GM12874 (cell line): ENCODE results near the gene TASP1.
A peak's percentile ranks its signal among the peaks of the same experiment; 100 is the strongest.

Experiments used
- CTCF ChIP-seq: IDR thresholded peaks from 2 replicates; pipeline ENCODE4 v1.5.1; 2011; ENCODE audit warnings: low read depth, mild to moderate bottlenecking, control low read depth, low read length, moderate library complexity; ENCODE audit not compliant: insufficient read depth

Gene TASP1

GRCh38 chr20:13610184-13610583 lies 28.5 kb downstream of the TASP1 start:
- peak; percentile 40; the same call in 1 of the 2 replicates for TF ChIP-seq CTCF

- no peak for TF ChIP-seq CTCF
These were observed 30.7 kb downstream of the TASP1 start for GRCh38 chr20:13608066-13608465.

GRCh38 chr20:13588049-13588448 lies 50.7 kb downstream of the TASP1 start:
- no peak for TF ChIP-seq CTCF

- no peak for TF ChIP-seq CTCF
These were observed 51.4 kb downstream of the TASP1 start for GRCh38 chr20:13587370-13587769.

GRCh38 chr20:13586133-13586532 lies 52.6 kb downstream of the TASP1 start:
- TF ChIP-seq CTCF = no peak

GRCh38 chr20:13581451-13581850 lies 57.3 kb downstream of the TASP1 start:
- no peak for TF ChIP-seq CTCF

GRCh38 chr20:13580707-13581106 lies 58.0 kb downstream of the TASP1 start:
- no peak for TF ChIP-seq CTCF

GRCh38 chr20:13574071-13574470 lies 64.7 kb downstream of the TASP1 start:
- TF ChIP-seq CTCF = no peak
